Kidney (tissue), 14 donors: ENCODE measurements around the gene THTPA. TPM values are rescaled to one million over a fixed set of nuclear protein-coding genes. Genes with fewer than 3 reads are reported as not detected.
"Not testable (repeated sequence)": the region's sequence is repeated elsewhere in the genome, so short reads cannot be mapped to it uniquely, and the experiment has no call there.

Source experiments
- DNase-seq, 5 donors: peaks; one replicate each; pipeline ENCODE4 v3.0.0-alpha.2; 2013 to 2020
- FAIRE-seq: peaks from 2 replicates; lab custom pipeline; 2012; peaks lifted over from hg19 to GRCh38; lab: Jason Lieb, UNC
- H3K27ac ChIP-seq, 2 donors: one replicate each; pipeline ENCODE4 v1.7.0; 2013; ENCODE audit warnings: low read depth in 2 of 2, low read length in 2 of 2, inconsistent platforms in 1 of 2
- H3K27me3 ChIP-seq: one replicate; pipeline ENCODE4 v1.7.1; 2013; ENCODE audit warnings: low read length, inconsistent platforms; ENCODE audit not compliant: control insufficient read depth, insufficient read depth
- H3K36me3 ChIP-seq, 3 donors: one replicate each; pipeline versions ENCODE4 v1.7.0 to v1.7.1; 2013; ENCODE audit warnings: low read length in 3 of 3, control low read depth in 1 of 3, inconsistent platforms in 1 of 3; ENCODE audit not compliant: insufficient read depth in 3 of 3, control insufficient read depth in 2 of 3
- H3K4me1 ChIP-seq, 3 donors: one replicate each; pipeline versions ENCODE4 v1.7.0 to v1.7.1; 2013; ENCODE audit warnings: low read length in 3 of 3, inconsistent platforms in 1 of 3, low read depth in 1 of 3; ENCODE audit not compliant: control insufficient read depth in 2 of 3, insufficient read depth in 2 of 3
- H3K4me3 ChIP-seq, 3 donors: one replicate each; pipeline versions ENCODE4 v1.7.0 to v1.8.1; 2013; ENCODE audit warnings: low read length in 3 of 3, control low read depth in 1 of 3, inconsistent platforms in 1 of 3
- H3K9ac ChIP-seq, 3 donors: one replicate each; pipeline versions ENCODE4 v1.7.0 to v1.7.1; 2013; ENCODE audit warnings: low read length in 3 of 3, control low read depth in 1 of 3, inconsistent platforms in 1 of 3
- H3K9me3 ChIP-seq, 3 donors: one replicate each; pipeline versions ENCODE4 v1.7.0 to v1.7.1; 2013; ENCODE audit warnings: low read length in 3 of 3, control low read depth in 1 of 3, inconsistent platforms in 1 of 3; ENCODE audit not compliant: control insufficient read depth in 2 of 3, insufficient read depth in 1 of 3
- CTCF ChIP-seq: IDR thresholded peaks from 3 replicates; pipeline ENCODE4 v1.5.1; 2012; ENCODE audit warnings: mild to moderate bottlenecking, moderate library complexity, borderline replicate concordance; ENCODE audit not compliant: insufficient read depth; ENCODE audit errors: extremely low read depth
- intact Hi-C: fragments of 100-400 bp; cut with DNase I; formaldehyde crosslinking; loops from one replicate; pipeline ENCODE4 v1.11.1; 2022
- polyA plus RNA-seq: library from polyadenylated mRNA; stranded (reverse); fragments of 350-450 nt; fragmentation: Illumina TruSeq; extraction: RNeasy Lipid Tissue Mini Kit (QIAGEN cat#74804); gene quantifications from one replicate; pipeline ENCODE4 v1.2.3, GENCODE V29; 2014; ENCODE audit warnings: low read depth, low replicate concordance; ENCODE audit not compliant: insufficient read depth
- total RNA-seq: library from RNA; stranded (reverse); fragmentation: NEBNext Ultra II Directional; extraction: Animal tissue kit (Norgen Biotek cat#: 25700); gene quantifications from one replicate; pipeline ENCODE4 v1.2.1, GENCODE V29; 2021
- donor health status: control.
- donor health status: control.
- donor health status: control.
- donor health status: control.
- donor health status: control.
- donor health status: DM: yes; HTN: yes; CAD: no.
- donor health status: Normal renal cell carcinoma (clear cell type).

The THTPA gene
- total and polyA plus RNA-seq, 2 donors from 2014 or later = 24.4 to 38.4 TPM

- DNase-seq (peak in 1 of 5 donors; percentile 5), FAIRE-seq (no peak)
- H3K9me3 ChIP-seq = no peaks in the 10 kb centered on the region
- peaks cover 7% of the 10 kb centered on the region for H3K27me3 ChIP-seq
- H3K4me3 ChIP-seq = no peak overlapping the region
- peaks cover 0 to 2% (median 0%) of the 10 kb centered on the region in 3 donors for H3K4me1 ChIP-seq
- H3K27ac ChIP-seq = no peak overlapping the region
- no peak overlapping the region for H3K9ac ChIP-seq
- H3K36me3 ChIP-seq = no peaks in the 10 kb centered on the region
- TF ChIP-seq CTCF = no peak
- intact Hi-C loops = no loop called here
Measured at GRCh38 chr14:23580152-23580926, 24.3 kb downstream of the THTPA start.

DNA sequence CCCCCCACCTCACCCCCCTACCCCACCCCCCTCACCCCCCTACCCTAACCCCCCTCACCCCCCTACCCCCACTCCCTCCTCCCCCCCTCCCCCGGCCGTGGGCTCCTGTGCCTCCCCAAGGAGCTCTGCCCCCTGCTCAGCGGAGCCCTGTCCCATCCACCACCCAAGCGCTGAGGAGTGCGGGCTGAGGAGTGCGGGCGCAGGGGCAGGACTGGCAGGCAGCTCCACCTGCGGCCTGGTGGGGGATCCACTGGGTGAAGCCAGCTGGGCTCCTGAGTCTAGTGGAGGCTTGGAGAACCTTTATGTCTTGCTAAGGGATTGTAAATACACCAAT, 24.8 kb downstream of the THTPA start:
- H3K27me3 ChIP-seq = peaks cover 6% of the 10 kb centered on the region
- no peaks in the 10 kb centered on the region for H3K9me3 ChIP-seq
- H3K27ac ChIP-seq = no peak overlapping the region
- no peak for TF ChIP-seq CTCF
- intact Hi-C loops = no loop called here
- H3K9ac ChIP-seq = no peak overlapping the region
- no peak for DNase-seq
- H3K4me3 ChIP-seq = no peak overlapping the region
- FAIRE-seq = no peak
- peaks cover 0 to 2% (median 0%) of the 10 kb centered on the region in 3 donors for H3K4me1 ChIP-seq
- H3K36me3 ChIP-seq = no peaks in the 10 kb centered on the region

DNA sequence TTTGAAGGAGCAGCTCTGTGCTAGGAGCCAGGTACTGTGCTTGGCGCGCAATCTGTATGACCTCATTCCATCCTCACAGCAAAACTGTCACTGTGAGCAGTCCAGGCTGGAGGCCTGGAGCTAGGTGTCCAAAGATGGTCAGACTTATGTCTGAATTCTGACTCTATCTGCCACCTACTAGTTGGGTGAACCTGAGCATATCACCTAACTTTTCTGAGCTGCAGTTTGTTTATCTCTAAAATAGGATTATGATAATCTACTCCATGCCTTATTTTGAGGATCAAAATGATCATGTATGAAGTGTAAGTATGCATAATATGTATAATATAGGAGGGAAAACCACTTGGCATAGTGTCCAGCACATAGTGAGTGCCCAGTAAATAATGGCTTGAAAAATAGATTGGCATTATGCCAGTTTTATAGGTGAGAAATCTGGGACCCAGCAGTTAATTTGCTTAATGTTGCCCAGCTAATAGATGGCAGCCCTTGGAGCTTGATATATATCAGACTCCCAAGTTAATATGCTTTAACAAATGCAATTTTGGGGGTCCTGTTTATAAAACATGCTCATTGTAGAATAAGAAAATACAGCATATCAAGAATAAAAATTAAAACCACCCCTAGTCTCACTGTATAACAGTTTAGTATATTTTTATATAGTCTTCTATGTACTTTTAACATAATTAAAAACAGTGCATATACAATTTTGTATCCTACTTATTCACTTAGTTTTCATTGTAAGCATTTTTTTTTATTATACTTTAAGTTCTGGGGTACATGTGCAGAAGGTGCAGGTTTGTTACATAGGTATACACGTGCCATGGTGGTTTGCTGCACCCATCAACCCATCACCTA, 27.1 kb downstream of the THTPA start:
- no peak overlapping the region for H3K27ac ChIP-seq
- H3K36me3 ChIP-seq = no peaks in the 10 kb centered on the region
- H3K4me1 ChIP-seq = no peaks in the 10 kb centered on the region
- FAIRE-seq = no peak
- H3K4me3 ChIP-seq = no peak overlapping the region
- no peak for DNase-seq
- intact Hi-C loops = no loop called here
- no peak overlapping the region for H3K9ac ChIP-seq
- no peak for TF ChIP-seq CTCF
- H3K27me3 ChIP-seq = no peaks in the 10 kb centered on the region
- H3K9me3 ChIP-seq = no peaks in the 10 kb centered on the region

GRCh38 chr14:23583761-23584526, 27.9 kb downstream of the THTPA start:
- FAIRE-seq, intact Hi-C loops, H3K36me3 ChIP-seq, H3K4me1 ChIP-seq, H3K9me3 ChIP-seq, H3K4me3 ChIP-seq, H3K27ac ChIP-seq, DNase-seq, H3K9ac ChIP-seq, H3K27me3 ChIP-seq: not testable (repeated sequence)

GRCh38 chr14:23584527-23585203, 28.6 kb downstream of the THTPA start:
- H3K4me1 ChIP-seq, DNase-seq, H3K9me3 ChIP-seq, FAIRE-seq, H3K9ac ChIP-seq, H3K4me3 ChIP-seq, H3K36me3 ChIP-seq, intact Hi-C loops, H3K27me3 ChIP-seq, H3K27ac ChIP-seq: not testable (repeated sequence)
